HFF-Myc (cell line): ENCODE data around the gene SSRP1.
"Not testable (repeated sequence)": the region's sequence is repeated elsewhere in the genome, so short reads cannot be mapped to it uniquely, and the experiment has no call there.

Experiments
- DNase-seq: peaks from one replicate; pipeline ENCODE4 v3.0.0-alpha.2; 2011; ENCODE audit warnings: low read depth; ENCODE audit errors: extremely low read depth
- H3K4me3 ChIP-seq: replicated peaks from 2 replicates; pipeline ENCODE4 v1.5.1; 2011; ENCODE audit warnings: low read depth, mild to moderate bottlenecking, control low read depth, low read length
- CTCF ChIP-seq: IDR thresholded peaks from 2 replicates; pipeline ENCODE4 v1.5.1; 2012; ENCODE audit warnings: mild to moderate bottlenecking, low read depth, low read length, control low read depth; ENCODE audit errors: missing control alignments

Gene SSRP1

GRCh38 chr11:57364851-57365660, 29.4 kb upstream of the SSRP1 start:
- TF ChIP-seq CTCF, result no peak
- H3K4me3 ChIP-seq, result no peak overlapping the region
- DNase-seq, result no peak

- DNase-seq, result no peak
- TF ChIP-seq CTCF, result no peak
- no peak overlapping the region for H3K4me3 ChIP-seq
These were observed 27.7 kb upstream of the SSRP1 start for GRCh38 chr11:57363131-57364080.

GRCh38 chr11:57361926-57362325, 26.2 kb upstream of the SSRP1 start:
- no peak overlapping the region for H3K4me3 ChIP-seq
- DNase-seq, result no peak
- TF ChIP-seq CTCF, result no peak

GRCh38 chr11:57361420-57361819, 25.7 kb upstream of the SSRP1 start:
- not testable (repeated sequence) for DNase-seq

GRCh38 chr11:57360991-57361390, 25.3 kb upstream of the SSRP1 start:
- no peak for DNase-seq
- no peak overlapping the region for H3K4me3 ChIP-seq
- no peak for TF ChIP-seq CTCF

More at GRCh38 chr11:57361420-57361819, 25.7 kb upstream of the SSRP1 start:
- H3K4me3 ChIP-seq, result not testable (repeated sequence)

- no peak overlapping the region for H3K4me3 ChIP-seq
- no peak for DNase-seq
- TF ChIP-seq CTCF, result no peak
These were observed 24.4 kb upstream of the SSRP1 start for GRCh38 chr11:57359896-57360690.

- TF ChIP-seq CTCF, result no peak
These were observed 23.7 kb upstream of the SSRP1 start for GRCh38 chr11:57359396-57359795.

More at GRCh38 chr11:57359396-57359795, 23.7 kb upstream of the SSRP1 start:
- H3K4me3 ChIP-seq, result no peak overlapping the region
- no peak for DNase-seq
